Transverse colon (tissue), 4 donors: Measurements from ENCODE around the gene INTS7. TPM values are rescaled to one million over a fixed set of nuclear protein-coding genes. Genes with fewer than 3 reads are reported as not detected.
A peak's percentile ranks its signal among the peaks of the same experiment; 100 is the strongest.
"Not testable (repeated sequence)": the region's sequence is repeated elsewhere in the genome, so short reads cannot be mapped to it uniquely, and the experiment has no call there.

Experiments used
- DNase-seq: peaks from one replicate; pipeline ENCODE4 v3.0.0-alpha.2; 2019
- H3K27ac ChIP-seq, 4 donors: fragments of 200-600 bp; sonication (generic); 2 replicates each; pipeline ENCODE4 v1.5.1; 2016 to 2018; ENCODE audit warnings: inconsistent platforms in 4 of 4
- H3K27me3 ChIP-seq: fragments of 200-600 bp; sonication (generic); 2 replicates; pipeline ENCODE4 v1.5.1; 2017; ENCODE audit warnings: inconsistent platforms
- H3K36me3 ChIP-seq, 4 donors: fragments of 200-600 bp; sonication (generic); 2 replicates each; pipeline ENCODE4 v1.5.1; 2017 to 2019; ENCODE audit warnings: inconsistent platforms in 4 of 4
- H3K4me1 ChIP-seq, 4 donors: fragments of 200-600 bp; sonication (generic); 2 replicates each; pipeline ENCODE4 v1.5.1; 2017 to 2020; ENCODE audit warnings: inconsistent platforms in 4 of 4
- H3K4me3 ChIP-seq, 4 donors: fragments of 200-600 bp; sonication (generic); 1 replicate in 1 of 4; 2 replicates in 3 of 4; pipeline versions ENCODE4 v1.5.1 to v1.6.1; 2017 to 2019; ENCODE audit warnings: inconsistent platforms in 4 of 4
- H3K9me3 ChIP-seq, 2 donors: fragments of 200-600 bp; sonication (generic); 2 replicates each; pipeline ENCODE4 v1.5.1; 2017 to 2019; ENCODE audit warnings: inconsistent platforms in 2 of 2
- EP300 ChIP-seq: sonication (generic); formaldehyde crosslinking; IDR thresholded peaks from one replicate; pipeline ENCODE4 v1.6.1; 2017; ENCODE audit warnings: antibody characterized with exemption, low read depth
- POLR2A ChIP-seq: fragments of 450-650 bp; IDR thresholded peaks from one replicate; pipeline ENCODE4 v1.6.1; 2016; ENCODE audit warnings: antibody characterized with exemption, mild to moderate bottlenecking, moderate library complexity
- POLR2AphosphoS5 ChIP-seq, 3 donors: sonication (generic); formaldehyde crosslinking; IDR thresholded peaks; one replicate each; pipeline ENCODE4 v1.6.1; 2016; ENCODE audit warnings: antibody characterized with exemption in 3 of 3
- WGBS, 2 donors: methylation state at CpG; one replicate each; pipeline ENCODE4 v1.1.5; 2018; ENCODE audit warnings: low coverage in 1 of 2; 5-methylcytosine and 5-hydroxymethylcytosine counted together
- in situ Hi-C, 4 donors: fragments of 200-750 bp; cut with MboI; loops; one replicate each; pipeline versions ENCODE4 v1.15.0 to v1.15.1; 2017; ENCODE audit warnings: low sequenced_read_pairs in 3 of 4, low pct_ligation_motif_present in 1 of 4, low pct_unique_long_range_greater_than_20kb in 1 of 4
- intact Hi-C: fragments of 100-400 bp; cut with DNase I; formaldehyde crosslinking; loops from one replicate; pipeline ENCODE4 v1.15.1; 2023; ENCODE audit warnings: low total_unique reads
- total RNA-seq, 4 donors: library from RNA; depleted of rRNA; stranded (reverse); fragments of >200 nt; gene quantifications; one replicate each; pipeline ENCODE4 v1.1.0, GENCODE V29; 2016
- TF ChIP-seq, protein P1 (sequence below), 5 experiments: fragments of 200-600 bp in 3 of 5; fragments of 450-650 bp in 2 of 5; sonication (generic) in 3 of 5; IDR thresholded peaks; 1 replicate in 2 of 5; 2 replicates in 3 of 5; pipeline ENCODE4 v1.5.1; 2016 to 2017; ENCODE audit warnings: antibody characterized with exemption in 5 of 5, inconsistent platforms in 3 of 5, mild to moderate bottlenecking in 2 of 5, moderate library complexity in 1 of 5

The INTS7 gene
- total RNA-seq, 4 donors from 2014 or later: 7.1 to 10.0 (median 9.5) TPM

DNA sequence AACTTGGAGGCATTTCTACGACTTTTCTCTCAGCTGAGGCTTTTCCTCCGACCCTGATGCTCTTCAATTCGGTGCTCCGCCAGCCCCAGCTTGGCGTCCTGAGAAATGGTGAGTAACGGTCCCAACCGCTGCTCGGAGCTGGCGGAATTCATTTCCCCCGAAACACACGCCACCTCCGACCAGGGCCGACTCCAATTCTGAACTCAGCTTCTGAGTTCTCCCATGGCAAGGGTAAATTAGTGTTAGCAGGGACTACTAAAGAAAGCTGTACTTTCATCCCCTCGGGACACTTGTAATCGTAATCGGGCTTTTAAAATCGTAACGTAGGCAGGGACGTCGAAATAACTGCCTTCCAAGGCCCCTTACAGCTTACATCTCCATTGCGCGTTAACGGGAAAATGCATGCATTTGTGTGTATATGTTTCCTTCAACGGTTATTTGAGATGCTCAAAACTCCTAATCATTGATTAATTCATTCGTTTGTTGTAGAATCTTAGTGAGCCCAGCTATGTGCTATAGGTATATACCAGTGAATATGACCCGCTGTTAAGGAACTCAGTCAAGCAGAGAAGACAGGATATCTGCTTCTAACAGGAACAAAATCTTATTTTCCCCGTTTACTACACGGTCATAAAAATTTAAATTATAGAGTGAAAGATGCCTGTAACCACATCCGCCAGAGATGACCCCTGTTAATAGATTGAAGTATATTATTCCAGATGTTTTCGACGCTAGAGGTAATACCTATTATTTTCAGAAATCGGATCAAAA is 663 bp upstream of the INTS7 start:
- TF ChIP-seq, protein P1, sequence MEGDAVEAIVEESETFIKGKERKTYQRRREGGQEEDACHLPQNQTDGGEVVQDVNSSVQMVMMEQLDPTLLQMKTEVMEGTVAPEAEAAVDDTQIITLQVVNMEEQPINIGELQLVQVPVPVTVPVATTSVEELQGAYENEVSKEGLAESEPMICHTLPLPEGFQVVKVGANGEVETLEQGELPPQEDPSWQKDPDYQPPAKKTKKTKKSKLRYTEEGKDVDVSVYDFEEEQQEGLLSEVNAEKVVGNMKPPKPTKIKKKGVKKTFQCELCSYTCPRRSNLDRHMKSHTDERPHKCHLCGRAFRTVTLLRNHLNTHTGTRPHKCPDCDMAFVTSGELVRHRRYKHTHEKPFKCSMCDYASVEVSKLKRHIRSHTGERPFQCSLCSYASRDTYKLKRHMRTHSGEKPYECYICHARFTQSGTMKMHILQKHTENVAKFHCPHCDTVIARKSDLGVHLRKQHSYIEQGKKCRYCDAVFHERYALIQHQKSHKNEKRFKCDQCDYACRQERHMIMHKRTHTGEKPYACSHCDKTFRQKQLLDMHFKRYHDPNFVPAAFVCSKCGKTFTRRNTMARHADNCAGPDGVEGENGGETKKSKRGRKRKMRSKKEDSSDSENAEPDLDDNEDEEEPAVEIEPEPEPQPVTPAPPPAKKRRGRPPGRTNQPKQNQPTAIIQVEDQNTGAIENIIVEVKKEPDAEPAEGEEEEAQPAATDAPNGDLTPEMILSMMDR (IDR thresholded peaks at IDR 0.05): no peak
- TF ChIP-seq POLR2A (no peak), POLR2AphosphoS5 (IDR thresholded peaks at IDR 0.05) (no peak), EP300 (no peak)
- Histone ChIP-seq H3K27me3 (no peaks in the 10 kb centered on the region), H3K9me3 (no peaks in the 10 kb centered on the region), H3K27ac (peak overlapping the region; percentile 87 to 95 (median 89)), H3K4me1 (peaks cover 8 to 26% (median 16%) of the 10 kb centered on the region in 4 donors), H3K36me3 (no peaks in the 10 kb centered on the region), H3K4me3 (peak overlapping the region; percentile 13 to 70 (median 52))
- in situ Hi-C loops (no loop called here), intact Hi-C loops (no loop called here)
- 1 to 2% methylated on average over 10 to 32 of the region's 32 CpGs for WGBS, 2 donors
- no peak for DNase-seq

- Histone ChIP-seq H3K4me3 (peak overlapping the region; percentile 45 to 70 (median 60)), H3K27ac (peak overlapping the region; percentile 87 to 95 (median 89)), H3K9me3 (no peaks in the 10 kb centered on the region), H3K27me3 (no peaks in the 10 kb centered on the region), H3K4me1 (peaks cover 8 to 26% (median 16%) of the 10 kb centered on the region in 4 donors), H3K36me3 (no peaks in the 10 kb centered on the region)
- TF ChIP-seq POLR2A (no peak), POLR2AphosphoS5 (IDR thresholded peaks at IDR 0.05) (no peak), EP300 (no peak)
- TF ChIP-seq, protein P1 (IDR thresholded peaks at IDR 0.05): no peak
- WGBS, 2 donors: 0 to 2% methylated on average over 8 to 13 of the region's 13 CpGs
- DNase-seq: no peak
- in situ Hi-C loops: no loop called here
- intact Hi-C loops: no loop called here
Observed at GRCh38 chr1:212034516-212035122, 738 bp downstream of the INTS7 start.

DNA sequence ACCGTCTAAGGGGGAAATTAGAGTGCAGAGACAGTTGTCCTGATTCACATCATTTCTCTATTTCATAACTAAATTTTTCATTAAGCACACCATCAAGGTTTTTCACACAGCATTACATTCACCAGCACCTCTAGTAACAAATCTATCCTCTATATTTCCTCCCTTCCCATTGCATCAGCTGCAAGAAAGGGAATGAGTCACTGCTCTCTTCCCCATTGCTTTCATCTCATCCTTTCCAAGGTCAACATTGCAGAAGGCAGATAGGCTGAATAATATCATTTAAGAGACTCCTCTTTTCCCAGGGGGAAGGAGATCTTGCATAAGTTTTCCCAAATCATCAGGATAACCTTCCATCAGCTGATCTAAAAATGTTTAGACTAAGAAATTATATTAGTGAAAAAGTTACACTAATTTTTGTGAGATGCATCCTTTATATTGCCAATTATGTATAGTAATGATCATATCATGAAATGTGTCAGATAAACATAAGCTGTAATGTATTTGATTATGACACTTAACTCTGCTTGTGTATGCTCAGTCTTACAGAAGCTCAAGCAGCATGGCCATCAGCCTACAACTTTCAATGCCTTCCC is 4.3 kb downstream of the INTS7 start:
- in situ Hi-C loops: no loop called here
- no peak for DNase-seq
- no peak for TF ChIP-seq EP300
- TF ChIP-seq POLR2A: no peak
- TF ChIP-seq, protein P1 (IDR thresholded peaks at IDR 0.05): no peak
- no peak for TF ChIP-seq POLR2AphosphoS5 (IDR thresholded peaks at IDR 0.05)
- intact Hi-C loops: no loop called here
- 71 to 77% methylated on average over 1 of the region's 1 CpG for WGBS, 2 donors
- Histone ChIP-seq H3K9me3 (no peaks in the 10 kb centered on the region), H3K27me3 (no peaks in the 10 kb centered on the region), H3K4me1 (peaks cover 8 to 16% (median 12%) of the 10 kb centered on the region in 4 donors), H3K4me3 (no peak overlapping the region), H3K36me3 (no peaks in the 10 kb centered on the region), H3K27ac (no peak overlapping the region)

DNA sequence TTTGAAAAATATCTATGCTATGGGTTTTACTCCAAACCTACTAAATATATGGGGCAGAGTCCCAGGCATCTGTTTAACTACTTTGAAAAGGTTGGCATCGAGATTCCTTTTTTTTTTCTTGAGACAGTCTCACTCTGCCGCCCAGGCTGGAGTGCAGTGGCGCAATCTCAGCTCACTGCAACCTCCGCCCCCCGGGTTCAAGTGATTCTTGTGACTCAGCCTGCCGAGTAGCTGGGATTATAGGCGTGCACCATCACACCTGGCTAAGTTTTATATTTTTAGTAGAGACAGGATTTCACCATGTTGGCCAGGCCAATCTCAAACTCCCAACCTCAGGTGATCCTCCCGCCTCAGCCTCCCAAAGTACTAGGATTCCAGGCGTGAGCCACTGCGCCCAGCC is 7.6 kb downstream of the INTS7 start:
- H3K27me3 ChIP-seq, H3K9me3 ChIP-seq, DNase-seq, H3K4me3 ChIP-seq, in situ Hi-C loops, H3K36me3 ChIP-seq, H3K27ac ChIP-seq, intact Hi-C loops, H3K4me1 ChIP-seq: not testable (repeated sequence)
- 87 to 92% methylated on average over 6 to 10 of the region's 10 CpGs for WGBS, 2 donors
